ENCODE data around the gene MB21D2. TPM values are rescaled to one million over a fixed set of nuclear protein-coding genes. Genes with fewer than 3 reads are reported as not detected.
"Not testable (repeated sequence)": the region's sequence is repeated elsewhere in the genome, so short reads cannot be mapped to it uniquely, and the experiment has no call there.

MB21D2 gene
- total RNA-seq = 10 to 100 TPM in 1 of 4 donors, 1 to 10 TPM in 3; 3.5 to 18.2 (median 5.2) TPM

DNA sequence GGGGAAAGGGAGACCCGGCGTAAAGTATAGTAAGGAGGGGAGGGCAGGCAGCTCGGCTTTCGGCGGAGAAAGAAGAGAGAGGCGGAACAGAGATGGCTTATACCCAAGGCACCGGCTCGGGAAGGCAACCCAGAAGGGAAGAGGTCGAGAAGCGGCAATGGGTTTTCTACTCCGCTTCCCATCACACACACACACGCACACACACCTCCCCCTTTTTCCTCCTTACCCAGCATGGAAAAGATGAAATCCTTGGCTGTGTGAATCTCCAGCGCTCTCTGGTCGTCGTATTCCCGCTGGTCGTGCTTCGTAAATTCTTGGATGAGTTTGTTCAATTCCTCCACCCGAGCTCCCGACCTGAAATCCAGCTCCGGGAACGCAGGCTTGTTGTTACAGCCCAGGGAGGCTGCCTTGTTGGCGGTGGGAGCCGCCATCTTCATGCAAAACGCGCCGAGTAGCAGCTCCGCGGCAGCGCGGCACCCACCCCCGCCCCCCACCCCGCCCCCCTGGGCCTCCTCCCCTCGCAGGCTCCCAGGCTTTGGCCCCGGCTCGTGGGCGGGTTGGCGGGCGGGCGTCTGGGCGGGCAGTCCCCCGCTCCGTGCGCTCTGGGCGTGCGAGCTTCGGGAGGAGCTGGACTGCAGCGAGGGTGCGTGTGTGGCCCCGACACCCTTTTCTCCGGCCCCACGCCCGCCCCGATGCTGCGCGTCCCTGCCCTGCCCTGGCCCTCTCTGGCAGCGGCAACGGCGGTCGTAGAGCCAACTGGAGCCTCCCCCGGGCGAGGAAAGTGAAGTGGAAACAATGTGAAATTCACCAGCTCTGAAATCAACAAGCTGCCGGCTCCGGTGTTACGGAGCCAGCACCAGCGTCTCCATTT is at the start of gene MB21D2:
TSS of gene MB21D2 (minus strand) at position 453 of the 871 bp plus-strand sequence. CDS start at position 437, 16 bp downstream.
- ATAC-seq (ENCODE audit: low FRiP score) (peak; percentile 90), DNase-seq (ENCODE audit: low spot score) (peak; percentile 39)
- TF ChIP-seq, protein P1, sequence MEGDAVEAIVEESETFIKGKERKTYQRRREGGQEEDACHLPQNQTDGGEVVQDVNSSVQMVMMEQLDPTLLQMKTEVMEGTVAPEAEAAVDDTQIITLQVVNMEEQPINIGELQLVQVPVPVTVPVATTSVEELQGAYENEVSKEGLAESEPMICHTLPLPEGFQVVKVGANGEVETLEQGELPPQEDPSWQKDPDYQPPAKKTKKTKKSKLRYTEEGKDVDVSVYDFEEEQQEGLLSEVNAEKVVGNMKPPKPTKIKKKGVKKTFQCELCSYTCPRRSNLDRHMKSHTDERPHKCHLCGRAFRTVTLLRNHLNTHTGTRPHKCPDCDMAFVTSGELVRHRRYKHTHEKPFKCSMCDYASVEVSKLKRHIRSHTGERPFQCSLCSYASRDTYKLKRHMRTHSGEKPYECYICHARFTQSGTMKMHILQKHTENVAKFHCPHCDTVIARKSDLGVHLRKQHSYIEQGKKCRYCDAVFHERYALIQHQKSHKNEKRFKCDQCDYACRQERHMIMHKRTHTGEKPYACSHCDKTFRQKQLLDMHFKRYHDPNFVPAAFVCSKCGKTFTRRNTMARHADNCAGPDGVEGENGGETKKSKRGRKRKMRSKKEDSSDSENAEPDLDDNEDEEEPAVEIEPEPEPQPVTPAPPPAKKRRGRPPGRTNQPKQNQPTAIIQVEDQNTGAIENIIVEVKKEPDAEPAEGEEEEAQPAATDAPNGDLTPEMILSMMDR (IDR thresholded peaks at IDR 0.05) = no peak

DNA sequence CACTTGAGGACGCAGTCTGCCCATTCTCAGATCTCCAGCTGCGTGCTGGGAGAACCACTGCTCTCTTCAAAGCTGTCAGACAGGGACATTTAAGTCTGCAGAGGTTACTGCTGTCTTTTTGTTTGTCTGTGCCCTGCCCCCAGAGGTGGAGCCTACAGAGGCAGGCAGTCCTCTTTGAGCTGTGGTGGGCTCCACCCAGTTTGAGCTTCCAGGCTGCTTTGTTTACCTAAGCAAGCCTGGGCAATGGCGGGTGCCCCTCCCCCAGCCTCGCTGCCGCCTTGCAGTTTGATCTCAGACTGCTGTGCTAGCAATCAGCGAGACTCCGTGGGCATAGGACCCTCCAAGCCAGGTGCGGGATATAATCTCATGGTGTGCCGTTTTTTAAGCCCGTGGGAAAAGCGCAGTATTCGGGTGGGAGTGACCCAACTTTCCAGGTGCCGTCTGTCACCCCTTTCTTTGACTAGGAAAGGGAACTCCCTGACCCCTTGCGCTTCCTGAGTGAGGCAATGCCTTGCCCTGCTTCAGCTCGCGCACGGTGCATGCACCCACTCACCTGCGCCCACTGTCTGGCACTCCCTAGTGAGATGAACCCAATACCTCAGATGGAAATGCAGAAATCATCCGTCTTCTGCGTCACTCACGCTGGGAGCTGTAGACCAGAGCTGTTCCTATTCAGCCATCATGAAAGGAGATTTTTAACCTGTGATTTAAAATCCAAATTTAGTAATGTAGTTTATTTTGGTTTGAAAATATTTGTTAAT is 47.5 kb upstream of the MB21D2 start:
- ATAC-seq (ENCODE audit: low FRiP score); DNase-seq (ENCODE audit: low spot score): not testable (repeated sequence)

GRCh38 chr3:192959773-192960172 is 42.1 kb upstream of the MB21D2 start:
- no peak for DNase-seq (ENCODE audit: low spot score)
- TF ChIP-seq, protein P1 (IDR thresholded peaks at IDR 0.05) = no peak
- ATAC-seq (ENCODE audit: low FRiP score) = no peak

GRCh38 chr3:192958219-192958872 is 40.7 kb upstream of the MB21D2 start:
- TF ChIP-seq, protein P1 (IDR thresholded peaks at IDR 0.05) = no peak
- DNase-seq (ENCODE audit: low spot score) (no peak), ATAC-seq (ENCODE audit: low FRiP score) (peak; percentile 47)

GRCh38 chr3:192957441-192958021 is 39.9 kb upstream of the MB21D2 start:
- peak; percentile 38 for DNase-seq (ENCODE audit: low spot score)
- peak; percentile 94 for ATAC-seq (ENCODE audit: low FRiP score)
- TF ChIP-seq, protein P1 (IDR thresholded peaks at IDR 0.05) = no peak

GRCh38 chr3:192953926-192954325 is 36.3 kb upstream of the MB21D2 start:
- DNase-seq (ENCODE audit: low spot score) = no peak
- ATAC-seq (ENCODE audit: low FRiP score) = no peak

More at GRCh38 chr3:192953926-192954325, 36.3 kb upstream of the MB21D2 start:
- TF ChIP-seq, protein P1 (IDR thresholded peaks at IDR 0.05) = no peak

Data from omental fat pad (tissue), 4 donors.